Natural killer cell treated with Interleukin-12 subunit alpha and Interleukin-12 subunit beta and Interleukin-15 and Interleukin-18, amount 100 ng/mL, for 72 hours (primary cell): ENCODE data around the gene PRSS16. TPM values are rescaled to one million over a fixed set of nuclear protein-coding genes. Genes with fewer than 3 reads are reported as not detected.
A peak's percentile ranks its signal among the peaks of the same experiment; 100 is the strongest.

Experiments used
- ATAC-seq, 2 donors: fragments of 150-1000 bp; cut with Tn5 transposase in 1 of 2; sonication (Bioruptor Pico), chemical (Tn5 transposase) in 1 of 2; 2 replicates each; pipeline ENCODE4 v1.10.0; 2021
- DNase-seq: peaks from one replicate; pipeline ENCODE4 v3.0.0; 2022; ENCODE audit warnings: low spot score
- H3K27ac Mint-ChIP-seq, 2 donors: 1 replicate in 1 of 2; 2 replicates in 1 of 2; pipeline ENCODE4 v1.8.0; 2022; ENCODE audit warnings: mixed read lengths in 2 of 2, mild to moderate bottlenecking in 1 of 2, moderate library complexity in 1 of 2
- H3K27me3 Mint-ChIP-seq, 2 donors: 1 replicate in 1 of 2; 2 replicates in 1 of 2; pipeline ENCODE4 v1.8.0; 2022; ENCODE audit warnings: mixed read lengths in 2 of 2
- H3K36me3 Mint-ChIP-seq: one replicate; pipeline ENCODE4 v1.8.0; 2022; ENCODE audit warnings: mixed read lengths
- H3K4me1 Mint-ChIP-seq, 2 donors: 1 replicate in 1 of 2; 2 replicates in 1 of 2; pipeline ENCODE4 v1.8.0; 2022; ENCODE audit warnings: low read depth in 2 of 2, mixed read lengths in 2 of 2, mild to moderate bottlenecking in 1 of 2
- H3K4me3 Mint-ChIP-seq: one replicate; pipeline ENCODE4 v1.8.0; 2022; ENCODE audit warnings: mixed read lengths
- H3K9me3 Mint-ChIP-seq: 2 replicates; pipeline ENCODE4 v1.8.0; 2022; ENCODE audit warnings: mixed read lengths
- total RNA-seq, 2 donors: library from RNA; stranded (reverse); gene quantifications; one replicate each; pipeline ENCODE4 v1.2.3, GENCODE V29; 2022

PRSS16 gene
- total RNA-seq, 2 donors from 2014 or later = not detected

- peak overlapping the region in 1 of 2 donors; percentile 38 for H3K27ac Mint-ChIP-seq
- peaks cover 0 to 11% of the 10 kb centered on the region in 2 donors for H3K4me1 Mint-ChIP-seq
- peak in 1 of 2 donors; percentile 38 for ATAC-seq
- peaks cover 47% of the 10 kb centered on the region for H3K36me3 Mint-ChIP-seq
- H3K27me3 Mint-ChIP-seq = peaks cover 62 to 92% of the 10 kb centered on the region in 2 donors
- peaks cover 7% of the 10 kb centered on the region for H3K9me3 Mint-ChIP-seq
- no peak for DNase-seq
- H3K4me3 Mint-ChIP-seq = no peak overlapping the region
Observed at GRCh38 chr6:27297857-27298730, 50.6 kb downstream of the PRSS16 start.

- Mint-ChIP-seq H3K9me3 (peaks cover 5% of the 10 kb centered on the region), H3K4me3 (no peak overlapping the region), H3K4me1 (no peaks in the 10 kb centered on the region), H3K36me3 (peaks cover 15% of the 10 kb centered on the region), H3K27me3 (peaks cover 61 to 79% of the 10 kb centered on the region in 2 donors), H3K27ac (no peak overlapping the region)
- ATAC-seq (no peak), DNase-seq (no peak)
Observed at GRCh38 chr6:27303613-27304272, 56.2 kb downstream of the PRSS16 start.

Other genes starting within 250 kb of the PRSS16 start
- not detected for gene POM121L2, start 64.6 kb downstream of the PRSS16 start, total RNA-seq
- gene ZNF391, start 141.1 kb downstream of the PRSS16 start, total RNA-seq = 1 to 10 TPM in 1 of 2 donors, under 1 TPM in 1; 0.71 to 1.0 TPM
- 1 to 10 TPM; 6.4 to 8.6 TPM for gene ZNF184, start 225.4 kb downstream of the PRSS16 start, total RNA-seq